Measurements from ENCODE around the gene BIN2. TPM values are rescaled to one million over a fixed set of nuclear protein-coding genes. Genes with fewer than 3 reads are reported as not detected.
A peak's percentile ranks its signal among the peaks of the same experiment; 100 is the strongest.

Gene BIN2
- total RNA-seq, 1 donor from 2014 or later = 0.18 TPM

- DNase-seq (ENCODE audit: low spot score in 2 of 2, unreplicated experiment in 2 of 2) = no peak
- Mint-ChIP-seq H3K4me3 (no peak overlapping the region), H3K27me3 (ENCODE audit: low read depth) (no peaks in the 10 kb centered on the region), H3K9me3 (no peaks in the 10 kb centered on the region), H3K36me3 (peaks cover 4% of the 10 kb centered on the region), H3K27ac (peak overlapping the region; percentile 31), H3K4me1 (peaks cover 31% of the 10 kb centered on the region)
- no peak for TF ChIP-seq CTCF (IDR thresholded peaks at IDR 0.05; ENCODE audit: unreplicated experiment)
Measured at GRCh38 chr12:51369581-51369980, 45.6 kb upstream of the BIN2 start.

- H3K9me3 Mint-ChIP-seq = no peaks in the 10 kb centered on the region
- H3K27ac Mint-ChIP-seq = peak overlapping the region; percentile 31
- H3K4me1 Mint-ChIP-seq = peaks cover 31% of the 10 kb centered on the region
- H3K36me3 Mint-ChIP-seq = peaks cover 3% of the 10 kb centered on the region
- no peak for TF ChIP-seq CTCF (IDR thresholded peaks at IDR 0.05; ENCODE audit: unreplicated experiment)
- no peaks in the 10 kb centered on the region for H3K27me3 Mint-ChIP-seq (ENCODE audit: low read depth)
- H3K4me3 Mint-ChIP-seq = no peak overlapping the region
- no peak for DNase-seq (ENCODE audit: low spot score in 2 of 2, unreplicated experiment in 2 of 2)
Measured at GRCh38 chr12:51368640-51369517, 44.9 kb upstream of the BIN2 start.

GRCh38 chr12:51365276-51365675, 41.3 kb upstream of the BIN2 start:
- Mint-ChIP-seq H3K4me3 (no peak overlapping the region), H3K4me1 (peaks cover 28% of the 10 kb centered on the region), H3K27me3 (ENCODE audit: low read depth) (no peaks in the 10 kb centered on the region), H3K9me3 (no peaks in the 10 kb centered on the region), H3K36me3 (no peaks in the 10 kb centered on the region), H3K27ac (no peak overlapping the region)
- no peak for DNase-seq (ENCODE audit: low spot score in 2 of 2, unreplicated experiment in 2 of 2)
- TF ChIP-seq CTCF (IDR thresholded peaks at IDR 0.05; ENCODE audit: unreplicated experiment) = no peak

GRCh38 chr12:51364001-51364400, 40.0 kb upstream of the BIN2 start:
- no peak for TF ChIP-seq CTCF (IDR thresholded peaks at IDR 0.05; ENCODE audit: unreplicated experiment)
- H3K4me3 Mint-ChIP-seq = no peak overlapping the region
- DNase-seq (ENCODE audit: low spot score in 2 of 2, unreplicated experiment in 2 of 2) = no peak
- no peaks in the 10 kb centered on the region for H3K27me3 Mint-ChIP-seq (ENCODE audit: low read depth)
- H3K4me1 Mint-ChIP-seq = peaks cover 19% of the 10 kb centered on the region
- H3K36me3 Mint-ChIP-seq = no peaks in the 10 kb centered on the region
- no peaks in the 10 kb centered on the region for H3K9me3 Mint-ChIP-seq
- peak overlapping the region; percentile 22 for H3K27ac Mint-ChIP-seq

- Mint-ChIP-seq H3K9me3 (no peaks in the 10 kb centered on the region), H3K4me1 (peaks cover 13% of the 10 kb centered on the region), H3K36me3 (peaks cover 5% of the 10 kb centered on the region), H3K27me3 (ENCODE audit: low read depth) (no peaks in the 10 kb centered on the region), H3K27ac (no peak overlapping the region), H3K4me3 (no peak overlapping the region)
- no peak for DNase-seq (ENCODE audit: low spot score in 2 of 2, unreplicated experiment in 2 of 2)
- TF ChIP-seq CTCF (IDR thresholded peaks at IDR 0.05; ENCODE audit: unreplicated experiment) = no peak
Measured at GRCh38 chr12:51362747-51363342, 38.9 kb upstream of the BIN2 start.

Measured in mesothelial cell of epicardium (in vitro differentiated cells).